Measurements from ENCODE around the gene CRIP2. TPM values are rescaled to one million over a fixed set of nuclear protein-coding genes. Genes with fewer than 3 reads are reported as not detected.

Gene CRIP2
- total RNA-seq, 1 donor = 8.6 TPM

GRCh38 chr14:105436891-105437722 is 37.5 kb upstream of the CRIP2 start:
- DNase-seq (ENCODE audit: low read depth) = no peak
- no peak overlapping the region for H3K4me3 ChIP-seq (ENCODE audit: low read depth, low read length)
- TF ChIP-seq CTCF (IDR thresholded peaks at IDR 0.05; ENCODE audit: insufficient read depth, low read depth, low read length) = no peak

GRCh38 chr14:105437723-105438500 is 36.7 kb upstream of the CRIP2 start:
- no peak for TF ChIP-seq CTCF (IDR thresholded peaks at IDR 0.05; ENCODE audit: insufficient read depth, low read depth, low read length)
- DNase-seq (ENCODE audit: low read depth) = no peak
- no peak overlapping the region for H3K4me3 ChIP-seq (ENCODE audit: low read depth, low read length)

- no peak for TF ChIP-seq CTCF (IDR thresholded peaks at IDR 0.05; ENCODE audit: insufficient read depth, low read depth, low read length)
- no peak overlapping the region for H3K4me3 ChIP-seq (ENCODE audit: low read depth, low read length)
- no peak for DNase-seq (ENCODE audit: low read depth)
Measured at GRCh38 chr14:105439179-105439578, 35.4 kb upstream of the CRIP2 start.

- H3K4me3 ChIP-seq (ENCODE audit: low read depth, low read length) = no peak overlapping the region
- TF ChIP-seq CTCF (IDR thresholded peaks at IDR 0.05; ENCODE audit: insufficient read depth, low read depth, low read length) = no peak
- no peak for DNase-seq (ENCODE audit: low read depth)
Measured at GRCh38 chr14:105439710-105440553, 34.7 kb upstream of the CRIP2 start.

GRCh38 chr14:105440554-105440900 is 34.1 kb upstream of the CRIP2 start:
- no peak for TF ChIP-seq CTCF (IDR thresholded peaks at IDR 0.05; ENCODE audit: insufficient read depth, low read depth, low read length)
- DNase-seq (ENCODE audit: low read depth) = no peak
- H3K4me3 ChIP-seq (ENCODE audit: low read depth, low read length) = no peak overlapping the region

GRCh38 chr14:105440992-105441391 is 33.6 kb upstream of the CRIP2 start:
- H3K4me3 ChIP-seq (ENCODE audit: low read depth, low read length) = no peak overlapping the region
- TF ChIP-seq CTCF (IDR thresholded peaks at IDR 0.05; ENCODE audit: insufficient read depth, low read depth, low read length) = no peak
- DNase-seq (ENCODE audit: low read depth) = no peak

All from fibroblast of villous mesenchyme (primary cell).